Keratinocyte (primary cell): ENCODE results near the gene OR2T33. TPM values are rescaled to one million over a fixed set of nuclear protein-coding genes. Genes with fewer than 3 reads are reported as not detected.

ENCODE experiments used
- DNase-seq: peaks from one replicate; pipeline ENCODE4 v3.0.0-alpha.2; 2011; ENCODE audit warnings: low read depth, missing footprints, low spot score
- FAIRE-seq: peaks from 2 replicates; lab custom pipeline; 2011; peaks lifted over from hg19 to GRCh38; lab: Jason Lieb, UNC
- H2AFZ ChIP-seq: 2 replicates; pipeline ENCODE4 v1.6.0; 2012; ENCODE audit warnings: low read length, control low read depth, inconsistent platforms; ENCODE audit not compliant: control insufficient read depth
- H3K27ac ChIP-seq: 2 replicates; pipeline ENCODE4 v1.5.1; 2011; ENCODE audit warnings: low read length; ENCODE audit not compliant: control insufficient read depth, insufficient read depth
- H3K27me3 ChIP-seq: 3 replicates; pipeline ENCODE4 v1.6.0; 2011; ENCODE audit warnings: low read length; ENCODE audit not compliant: control insufficient read depth, insufficient read depth; ENCODE audit errors: extremely low read depth
- H3K36me3 ChIP-seq, 2 experiments: 2 replicates in 1 of 2; 3 replicates in 1 of 2; pipeline ENCODE4 v1.5.1; 2011; ENCODE audit warnings: low read length in 2 of 2, mild to moderate bottlenecking in 1 of 2; ENCODE audit not compliant: control insufficient read depth in 2 of 2, insufficient read depth in 2 of 2; ENCODE audit errors: extremely low read depth in 1 of 2
- H3K4me1 ChIP-seq: 3 replicates; pipeline ENCODE4 v1.5.1; 2011; ENCODE audit warnings: low read length; ENCODE audit not compliant: control insufficient read depth, insufficient read depth; ENCODE audit errors: extremely low read depth
- H3K4me2 ChIP-seq: 3 replicates; pipeline ENCODE4 v1.6.0; 2011; ENCODE audit warnings: low read depth, low read length; ENCODE audit not compliant: control insufficient read depth, insufficient read depth; ENCODE audit errors: extremely low read depth
- H3K4me3 ChIP-seq, 3 experiments: fragments of 200-600 bp in 1 of 3; sonication (generic) in 1 of 3; 2 replicates in 2 of 3; 3 replicates in 1 of 3; pipeline ENCODE4 v1.5.1; 2011 to 2016; ENCODE audit warnings: low read length in 3 of 3, mild to moderate bottlenecking in 3 of 3, control low read depth in 2 of 3, inconsistent platforms in 1 of 3, low read depth in 1 of 3, mixed read lengths in 1 of 3, mixed run types in 1 of 3, moderate library complexity in 1 of 3; ENCODE audit not compliant: control insufficient read depth in 2 of 3, insufficient read depth in 2 of 3; ENCODE audit errors: extremely low read depth in 1 of 3
- H3K79me2 ChIP-seq: 2 replicates; pipeline ENCODE4 v1.6.0; 2012; ENCODE audit warnings: low read length; ENCODE audit not compliant: control insufficient read depth, insufficient read depth
- H3K9ac ChIP-seq: 3 replicates; pipeline ENCODE4 v1.6.0; 2011; ENCODE audit warnings: low read length; ENCODE audit not compliant: control insufficient read depth, insufficient read depth; ENCODE audit errors: extremely low read depth
- H3K9me1 ChIP-seq: 3 replicates; pipeline ENCODE4 v1.6.0; 2011; ENCODE audit warnings: low read length; ENCODE audit not compliant: control insufficient read depth, insufficient read depth; ENCODE audit errors: extremely low read depth
- H3K9me3 ChIP-seq: 2 replicates; pipeline ENCODE4 v1.5.1; 2012; ENCODE audit warnings: low read depth, low read length; ENCODE audit not compliant: control insufficient read depth
- H4K20me1 ChIP-seq: 3 replicates; pipeline ENCODE4 v1.6.0; 2011; ENCODE audit warnings: low read length; ENCODE audit not compliant: control insufficient read depth, insufficient read depth; ENCODE audit errors: extremely low read depth
- CTCF ChIP-seq, 3 experiments: IDR thresholded peaks in 1 of 3; conservative IDR thresholded peaks in 1 of 3; optimal IDR thresholded peaks in 1 of 3; 2 replicates in 2 of 3; 3 replicates in 1 of 3; pipeline versions ENCODE3 to v1.5.1; 2011; ENCODE audit warnings: low read length in 3 of 3, mild to moderate bottlenecking in 3 of 3, moderate library complexity in 2 of 3, control low read depth in 1 of 3, inconsistent platforms in 1 of 3; ENCODE audit not compliant: insufficient read depth in 2 of 3; ENCODE audit errors: extremely low read depth in 1 of 3
- EZH2 ChIP-seq: IDR thresholded peaks from one replicate; pipeline ENCODE4 v1.6.1; 2012; ENCODE audit warnings: inconsistent platforms, mild to moderate bottlenecking, low read length, moderate library complexity
- dilution Hi-C: fragments of 300-500 bp; cut with MboI; formaldehyde crosslinking; loops from one replicate; pipeline ENCODE4 v1.7.0; 2020; ENCODE audit warnings: low sequenced_read_pairs; ENCODE audit not compliant: extremely low pct_ligation_motif_present
- polyA minus RNA-seq, 3 experiments: library from RNA; depleted of rRNA, polyadenylated mRNA; stranded (reverse); fragments of >200 nt; gene quantifications; 1 replicate in 1 of 3; 2 replicates in 1 of 3; 3 replicates in 1 of 3; pipeline ENCODE4 v1.2.3, GENCODE V29; 2011
- polyA plus RNA-seq, 5 experiments: library from polyadenylated mRNA; depleted of rRNA in 3 of 5; stranded (reverse) in 3 of 5; stranded (forward) in 1 of 5; unstranded in 1 of 5; fragments of >200 nt; gene quantifications; 1 replicate in 1 of 5; 2 replicates in 3 of 5; 3 replicates in 1 of 5; pipeline versions ENCODE4 v1.2.1 to v1.2.3, GENCODE V29; 2011 to 2012; ENCODE audit warnings: missing spikeins in 2 of 5, low read depth in 1 of 5, low replicate concordance in 1 of 5

Gene OR2T33
- not detected in 3 replicates for polyA plus RNA-seq
- not detected for polyA plus RNA-seq (2011; ENCODE audit: low read depth)
- not detected in 2 replicates for polyA plus RNA-seq (2011; cell fraction: cytosol; rRNA removed)
- not detected in 2 replicates for polyA plus RNA-seq (2011; cell fraction: nucleus; rRNA removed)
- not detected in 2 replicates for polyA plus RNA-seq (2012; ENCODE audit: low replicate concordance)
- polyA minus RNA-seq: not detected in 3 replicates
- not detected for polyA minus RNA-seq (2011; cell fraction: cytosol; rRNA and poly(A)+ RNA removed)
- not detected in 2 replicates for polyA minus RNA-seq (2011; cell fraction: nucleus; rRNA and poly(A)+ RNA removed)

- Histone ChIP-seq H3K9me1 (no peaks in the 10 kb centered on the region), H3K4me2 (no peak within 1 kb of the TSS), H3K9ac (no peak within 1 kb of the TSS), H3K79me2 (no peaks in the 10 kb centered on the region), H3K9me3 (peaks cover 2% of the 10 kb centered on the region), H3K4me1 (no peaks in the 10 kb centered on the region), H3K27me3 (no peaks in the 10 kb centered on the region), H3K27ac (no peak within 1 kb of the TSS), H3K36me3 (no peaks in the 10 kb centered on the region), H2AFZ (no peak within 1 kb of the TSS), H3K4me3 (no peak within 1 kb of the TSS), H4K20me1 (no peaks in the 10 kb centered on the region)
- DNase-seq: no peak
- FAIRE-seq: no peak
- dilution Hi-C loops: no loop called here
- TF ChIP-seq CTCF (optimal IDR thresholded peaks at IDR 0.05 in 1 of 3, IDR thresholded peaks at IDR 0.05 in 1 of 3, conservative IDR thresholded peaks at IDR 0.05 in 1 of 3; ENCODE audit: extremely low read depth in 1 of 3, insufficient read depth in 2 of 3, low read length in 3 of 3) (no peak), EZH2 (no peak)
Observed at GRCh38 chr1:248277876-248278275, at the start of gene OR2T33. TSS of gene OR2T33 (minus strand) at chr1:248277976. CDS start at chr1:248273814, 4,162 bp downstream.

- Histone ChIP-seq H3K4me1 (no peaks in the 10 kb centered on the region), H3K36me3 (no peaks in the 10 kb centered on the region), H3K27me3 (no peaks in the 10 kb centered on the region), H3K9me1 (no peaks in the 10 kb centered on the region), H3K4me3 (no peak within 1 kb of the TSS), H3K27ac (no peak within 1 kb of the TSS), H3K9me3 (no peaks in the 10 kb centered on the region), H2AFZ (no peak within 1 kb of the TSS), H3K4me2 (no peak within 1 kb of the TSS), H4K20me1 (no peaks in the 10 kb centered on the region), H3K9ac (no peak within 1 kb of the TSS), H3K79me2 (no peaks in the 10 kb centered on the region)
- dilution Hi-C loops: no loop called here
- no peak for DNase-seq
- TF ChIP-seq CTCF (optimal IDR thresholded peaks at IDR 0.05 in 1 of 3, IDR thresholded peaks at IDR 0.05 in 1 of 3, conservative IDR thresholded peaks at IDR 0.05 in 1 of 3; ENCODE audit: extremely low read depth in 1 of 3, insufficient read depth in 2 of 3, low read length in 3 of 3) (no peak), EZH2 (no peak)
- no peak for FAIRE-seq
Observed at GRCh38 chr1:248324468-248324867, 46.7 kb upstream of the OR2T33 start, which contains the start of gene OR2M7. TSS of gene OR2M7 (minus strand) at chr1:248324568. CDS start at chr1:248324568, 0 bp downstream.
